Measurements from ENCODE around the gene FCRL6.

FCRL6 gene

GRCh38 chr1:159847231-159847630, 45.1 kb downstream of the FCRL6 start:
- no peak for DNase-seq (ENCODE audit: extremely low read depth, low read depth)
- no peak for TF ChIP-seq CTCF (IDR thresholded peaks at IDR 0.05; ENCODE audit: low read depth, low read length)

GRCh38 chr1:159848326-159848725, 46.2 kb downstream of the FCRL6 start:
- TF ChIP-seq CTCF (IDR thresholded peaks at IDR 0.05; ENCODE audit: low read depth, low read length): no peak
- DNase-seq (ENCODE audit: extremely low read depth, low read depth): no peak

- TF ChIP-seq CTCF (IDR thresholded peaks at IDR 0.05; ENCODE audit: low read depth, low read length): no peak
Measured at GRCh38 chr1:159849626-159850366, 47.6 kb downstream of the FCRL6 start.

GRCh38 chr1:159851407-159851806, 49.2 kb downstream of the FCRL6 start:
- no peak for TF ChIP-seq CTCF (IDR thresholded peaks at IDR 0.05; ENCODE audit: low read depth, low read length)
- DNase-seq (ENCODE audit: extremely low read depth, low read depth): no peak

More at GRCh38 chr1:159849626-159850366, 47.6 kb downstream of the FCRL6 start:
- DNase-seq (ENCODE audit: extremely low read depth, low read depth): no peak

GRCh38 chr1:159853417-159854115, 51.4 kb downstream of the FCRL6 start:
- no peak for DNase-seq (ENCODE audit: extremely low read depth, low read depth)
- TF ChIP-seq CTCF (IDR thresholded peaks at IDR 0.05; ENCODE audit: low read depth, low read length): no peak

- DNase-seq (ENCODE audit: extremely low read depth, low read depth): peak; percentile 5
Measured at GRCh38 chr1:159854116-159854692, 52.0 kb downstream of the FCRL6 start.

More at GRCh38 chr1:159854116-159854692, 52.0 kb downstream of the FCRL6 start:
- no peak for TF ChIP-seq CTCF (IDR thresholded peaks at IDR 0.05; ENCODE audit: low read depth, low read length)
